IPS-15b (cell line): Measurements from ENCODE around the gene LRRFIP1.
"Not testable (repeated sequence)": the region's sequence is repeated elsewhere in the genome, so short reads cannot be mapped to it uniquely, and the experiment has no call there.

Source experiments
- H3K27me3 ChIP-seq: one replicate; pipeline ENCODE4 v1.6.1; 2013; ENCODE audit warnings: low read length; ENCODE audit not compliant: control insufficient read depth, insufficient read depth
- H3K36me3 ChIP-seq: one replicate; pipeline ENCODE4 v1.6.1; 2013; ENCODE audit warnings: low read length; ENCODE audit not compliant: control insufficient read depth, insufficient read depth
- H3K4me1 ChIP-seq: one replicate; pipeline ENCODE4 v1.6.1; 2013; ENCODE audit warnings: mild to moderate bottlenecking, low read length; ENCODE audit not compliant: control insufficient read depth, insufficient read depth
- H3K4me3 ChIP-seq: one replicate; pipeline ENCODE4 v1.5.1; 2013; ENCODE audit warnings: low read depth, low read length
- H3K9ac ChIP-seq: one replicate; pipeline ENCODE4 v1.6.1; 2013; ENCODE audit warnings: low read depth, mild to moderate bottlenecking, low read length
- H3K9me3 ChIP-seq: one replicate; pipeline ENCODE4 v1.6.1; 2013; ENCODE audit warnings: mild to moderate bottlenecking, low read length; ENCODE audit not compliant: control insufficient read depth, insufficient read depth

LRRFIP1 gene

GRCh38 chr2:237783678-237784077 lies 156.3 kb downstream of the LRRFIP1 start:
- not testable (repeated sequence) for H3K27me3 ChIP-seq, H3K4me3 ChIP-seq, H3K36me3 ChIP-seq, H3K9me3 ChIP-seq, H3K9ac ChIP-seq, H3K4me1 ChIP-seq

- no peaks in the 10 kb centered on the region for H3K27me3 ChIP-seq
- H3K4me1 ChIP-seq: no peaks in the 10 kb centered on the region
- H3K4me3 ChIP-seq: no peak overlapping the region
- H3K9me3 ChIP-seq: no peaks in the 10 kb centered on the region
- peaks cover 2% of the 10 kb centered on the region for H3K36me3 ChIP-seq
- H3K9ac ChIP-seq: no peak overlapping the region
Measured at GRCh38 chr2:237786936-237787335, 159.5 kb downstream of the LRRFIP1 start.

GRCh38 chr2:237790353-237790752 lies 163.0 kb downstream of the LRRFIP1 start:
- H3K4me1 ChIP-seq: no peaks in the 10 kb centered on the region
- H3K36me3 ChIP-seq: no peaks in the 10 kb centered on the region
- no peaks in the 10 kb centered on the region for H3K9me3 ChIP-seq
- no peak overlapping the region for H3K9ac ChIP-seq
- no peak overlapping the region for H3K4me3 ChIP-seq
- H3K27me3 ChIP-seq: no peaks in the 10 kb centered on the region

GRCh38 chr2:237791977-237792727 lies 164.8 kb downstream of the LRRFIP1 start:
- Histone ChIP-seq H3K36me3 (no peaks in the 10 kb centered on the region), H3K4me1 (no peaks in the 10 kb centered on the region), H3K27me3 (no peaks in the 10 kb centered on the region), H3K4me3 (no peak overlapping the region), H3K9ac (no peak overlapping the region), H3K9me3 (no peaks in the 10 kb centered on the region)

GRCh38 chr2:237797253-237797652 lies 169.9 kb downstream of the LRRFIP1 start:
- no peak overlapping the region for H3K4me3 ChIP-seq
- no peaks in the 10 kb centered on the region for H3K9me3 ChIP-seq
- no peak overlapping the region for H3K9ac ChIP-seq
- no peaks in the 10 kb centered on the region for H3K27me3 ChIP-seq
- no peaks in the 10 kb centered on the region for H3K36me3 ChIP-seq
- H3K4me1 ChIP-seq: no peaks in the 10 kb centered on the region

- Histone ChIP-seq H3K9me3 (no peaks in the 10 kb centered on the region), H3K27me3 (no peaks in the 10 kb centered on the region), H3K4me3 (no peak within 1 kb of the TSS), H3K9ac (no peak within 1 kb of the TSS), H3K4me1 (no peaks in the 10 kb centered on the region), H3K36me3 (no peaks in the 10 kb centered on the region)
Measured at GRCh38 chr2:237798236-237799059, 171.1 kb downstream of the LRRFIP1 start, which contains the start of gene RBM44. TSS of gene RBM44 (plus strand) at chr2:237798779. CDS start at chr2:237813610, 14,831 bp downstream.

GRCh38 chr2:237799060-237799428 lies 171.7 kb downstream of the LRRFIP1 start:
- Histone ChIP-seq H3K36me3 (no peaks in the 10 kb centered on the region), H3K9me3 (no peaks in the 10 kb centered on the region), H3K4me1 (no peaks in the 10 kb centered on the region), H3K4me3 (no peak overlapping the region), H3K9ac (no peak overlapping the region), H3K27me3 (no peaks in the 10 kb centered on the region)

- H3K9me3 ChIP-seq: no peaks in the 10 kb centered on the region
- H3K4me1 ChIP-seq: no peaks in the 10 kb centered on the region
- H3K27me3 ChIP-seq: no peaks in the 10 kb centered on the region
- H3K9ac ChIP-seq: no peak overlapping the region
- H3K4me3 ChIP-seq: no peak overlapping the region
- no peaks in the 10 kb centered on the region for H3K36me3 ChIP-seq
Measured at GRCh38 chr2:237801466-237801865, 174.1 kb downstream of the LRRFIP1 start.

GRCh38 chr2:237806334-237806733 lies 178.9 kb downstream of the LRRFIP1 start:
- H3K4me3 ChIP-seq: no peak overlapping the region
- H3K36me3 ChIP-seq: no peaks in the 10 kb centered on the region
- H3K27me3 ChIP-seq: no peaks in the 10 kb centered on the region
- no peaks in the 10 kb centered on the region for H3K4me1 ChIP-seq
- no peak overlapping the region for H3K9ac ChIP-seq
- no peaks in the 10 kb centered on the region for H3K9me3 ChIP-seq

- H3K4me3 ChIP-seq: no peak overlapping the region
- H3K36me3 ChIP-seq: no peaks in the 10 kb centered on the region
- no peaks in the 10 kb centered on the region for H3K27me3 ChIP-seq
- no peak overlapping the region for H3K9ac ChIP-seq
- no peaks in the 10 kb centered on the region for H3K4me1 ChIP-seq
- H3K9me3 ChIP-seq: no peaks in the 10 kb centered on the region
Measured at GRCh38 chr2:237815637-237816036, 188.2 kb downstream of the LRRFIP1 start.

GRCh38 chr2:237816531-237816930 lies 189.1 kb downstream of the LRRFIP1 start:
- no peaks in the 10 kb centered on the region for H3K4me1 ChIP-seq
- no peaks in the 10 kb centered on the region for H3K36me3 ChIP-seq
- no peak overlapping the region for H3K4me3 ChIP-seq
- H3K27me3 ChIP-seq: no peaks in the 10 kb centered on the region
- H3K9ac ChIP-seq: no peak overlapping the region
- H3K9me3 ChIP-seq: no peaks in the 10 kb centered on the region

- H3K27me3 ChIP-seq: no peaks in the 10 kb centered on the region
- no peak overlapping the region for H3K9ac ChIP-seq
- no peak overlapping the region for H3K4me3 ChIP-seq
- no peaks in the 10 kb centered on the region for H3K36me3 ChIP-seq
- no peaks in the 10 kb centered on the region for H3K4me1 ChIP-seq
- H3K9me3 ChIP-seq: no peaks in the 10 kb centered on the region
Measured at GRCh38 chr2:237818066-237818473, 190.7 kb downstream of the LRRFIP1 start.
